Lung (tissue), 12 donors: ENCODE results near the gene LRRC52. TPM values are rescaled to one million over a fixed set of nuclear protein-coding genes. Genes with fewer than 3 reads are reported as not detected.

Source experiments
- ATAC-seq: fragments of 200-7000 bp; cut with Tn5 transposase; one replicate; pipeline ENCODE4 v1.9.1; 2020; ENCODE audit warnings: moderate number of reproducible peaks; ENCODE audit not compliant: insufficient read depth, low FRiP score
- DNase-seq, 3 donors: peaks; one replicate each; pipeline ENCODE4 v3.0.0-alpha.2; 2013 to 2017
- H3K27ac ChIP-seq, 2 donors: one replicate each; pipeline ENCODE4 v1.5.1; 2013; ENCODE audit warnings: mild to moderate bottlenecking in 2 of 2, moderate library complexity in 2 of 2, control low read depth in 1 of 2, inconsistent platforms in 1 of 2, low read depth in 1 of 2, low read length in 1 of 2
- H3K27me3 ChIP-seq, 3 donors: one replicate each; pipeline ENCODE4 v1.5.1; 2013; ENCODE audit warnings: low read length in 2 of 3; ENCODE audit not compliant: control insufficient read depth in 3 of 3, insufficient read depth in 3 of 3
- H3K36me3 ChIP-seq, 4 donors: one replicate each; pipeline ENCODE4 v1.5.1; 2013; ENCODE audit warnings: low read length in 4 of 4, mild to moderate bottlenecking in 1 of 4, moderate library complexity in 1 of 4; ENCODE audit not compliant: control insufficient read depth in 4 of 4, insufficient read depth in 4 of 4
- H3K4me1 ChIP-seq, 5 donors: one replicate each; pipeline ENCODE4 v1.5.1; 2013; ENCODE audit warnings: low read length in 5 of 5, mild to moderate bottlenecking in 2 of 5, moderate library complexity in 1 of 5; ENCODE audit not compliant: control insufficient read depth in 5 of 5, insufficient read depth in 5 of 5
- H3K4me3 ChIP-seq: one replicate; pipeline ENCODE4 v1.5.1; 2013; ENCODE audit warnings: mild to moderate bottlenecking, control low read depth, moderate library complexity
- H3K9ac ChIP-seq, 2 donors: one replicate each; pipeline ENCODE4 v1.5.1; 2013; ENCODE audit warnings: low read length in 2 of 2, control low read depth in 1 of 2; ENCODE audit not compliant: insufficient read depth in 1 of 2
- H3K9me3 ChIP-seq, 4 donors: one replicate each; pipeline ENCODE4 v1.5.1; 2013; ENCODE audit warnings: low read length in 3 of 4, mild to moderate bottlenecking in 1 of 4, moderate library complexity in 1 of 4; ENCODE audit not compliant: control insufficient read depth in 4 of 4, insufficient read depth in 3 of 4
- CTCF ChIP-seq: IDR thresholded peaks from 2 replicates; pipeline ENCODE4 v1.5.1; 2012; ENCODE audit warnings: mild to moderate bottlenecking; ENCODE audit errors: control extremely low read depth, extremely low read depth
- WGBS, 2 donors: extraction: QIAGEN DNeasy Blood & Tissue Kit; methylation state at CpG; one replicate each; pipeline ENCODE4 v1.1.7; 2013; 5-methylcytosine and 5-hydroxymethylcytosine counted together
- polyA plus RNA-seq, 2 donors: library from polyadenylated mRNA; stranded (reverse); fragments of 200-250 nt; gene quantifications; one replicate each; pipeline ENCODE4 v1.2.1, GENCODE V29; 2013
- total RNA-seq, 2 donors: library from RNA; depleted of rRNA in 1 of 2; stranded (reverse); fragments of >200 nt in 1 of 2; gene quantifications; one replicate each; pipeline ENCODE4 v1.2.1, GENCODE V29; 2014 to 2021
- donor health status: control.
- donor health status: control.
- donor health status: Bipolar disorder and iron deficiency.
- donor health status: healthy.
- donor health status: DM: yes; HTN: yes; CAD: no.

The LRRC52 gene
- total and polyA plus RNA-seq, 4 donors = 0.08 to 0.14 TPM; not detected in 2

GRCh38 chr1:165562571-165562970, 18.8 kb downstream of the LRRC52 start:
- Histone ChIP-seq H3K9me3 (no peaks in the 10 kb centered on the region), H3K27ac (no peak overlapping the region), H3K36me3 (no peaks in the 10 kb centered on the region), H3K27me3 (no peaks in the 10 kb centered on the region), H3K4me1 (peaks cover 0 to 17% (median 2%) of the 10 kb centered on the region in 5 donors), H3K9ac (no peak overlapping the region), H3K4me3 (no peak overlapping the region)
- ATAC-seq (no peak), DNase-seq (no peak)
- WGBS, 2 donors = 91 to 94% methylated on average over 7 of the region's 7 CpGs
- no peak for TF ChIP-seq CTCF

GRCh38 chr1:165563551-165563950, 19.8 kb downstream of the LRRC52 start:
- ATAC-seq = no peak
- H3K4me1 ChIP-seq = peaks cover 0 to 17% (median 2%) of the 10 kb centered on the region in 5 donors
- no peak for DNase-seq
- 92 to 94% methylated on average over 15 of the region's 15 CpGs for WGBS, 2 donors
- H3K27ac ChIP-seq = no peak overlapping the region
- H3K4me3 ChIP-seq = no peak overlapping the region
- H3K36me3 ChIP-seq = no peaks in the 10 kb centered on the region
- no peak for TF ChIP-seq CTCF
- H3K9ac ChIP-seq = no peak overlapping the region
- no peaks in the 10 kb centered on the region for H3K9me3 ChIP-seq
- no peaks in the 10 kb centered on the region for H3K27me3 ChIP-seq

GRCh38 chr1:165564561-165564960, 20.8 kb downstream of the LRRC52 start:
- Histone ChIP-seq H3K4me3 (no peak overlapping the region), H3K9me3 (no peaks in the 10 kb centered on the region), H3K36me3 (no peaks in the 10 kb centered on the region), H3K9ac (no peak overlapping the region), H3K27ac (no peak overlapping the region), H3K27me3 (no peaks in the 10 kb centered on the region), H3K4me1 (peaks cover 0 to 17% (median 2%) of the 10 kb centered on the region in 5 donors)
- DNase-seq (no peak), ATAC-seq (no peak)
- 65% methylated on average over 4 of the region's 4 CpGs for WGBS, 2 donors
- TF ChIP-seq CTCF = no peak
